NCI-H446 (cell line): ENCODE data around the gene SLC25A27.

Experiments used
- DNase-seq, 2 experiments: peaks; one replicate each; lab custom pipeline; 2025; lab: John Stamatoyannopoulos, UW

SLC25A27 gene

GRCh38 chr6:46715141-46715540 is 62.4 kb downstream of the SLC25A27 start:
- DNase-seq, result no peak

- DNase-seq, result no peak
Measured at GRCh38 chr6:46719099-46719498, 66.3 kb downstream of the SLC25A27 start.

GRCh38 chr6:46720401-46720800 is 67.6 kb downstream of the SLC25A27 start:
- DNase-seq, result no peak
